Activated CD4-positive, alpha-beta T cell treated with anti-CD3 and anti-CD28 coated beads for 4 hours (primary cell): ENCODE results near the gene SELENOP.
"Not testable (repeated sequence)": the region's sequence is repeated elsewhere in the genome, so short reads cannot be mapped to it uniquely, and the experiment has no call there.

ENCODE experiments used
- DNase-seq, 2 donors: peaks; one replicate each; pipeline ENCODE4 v3.0.0-alpha.2; 2020

Gene SELENOP, protein sequence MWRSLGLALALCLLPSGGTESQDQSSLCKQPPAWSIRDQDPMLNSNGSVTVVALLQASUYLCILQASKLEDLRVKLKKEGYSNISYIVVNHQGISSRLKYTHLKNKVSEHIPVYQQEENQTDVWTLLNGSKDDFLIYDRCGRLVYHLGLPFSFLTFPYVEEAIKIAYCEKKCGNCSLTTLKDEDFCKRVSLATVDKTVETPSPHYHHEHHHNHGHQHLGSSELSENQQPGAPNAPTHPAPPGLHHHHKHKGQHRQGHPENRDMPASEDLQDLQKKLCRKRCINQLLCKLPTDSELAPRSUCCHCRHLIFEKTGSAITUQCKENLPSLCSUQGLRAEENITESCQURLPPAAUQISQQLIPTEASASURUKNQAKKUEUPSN

DNA sequence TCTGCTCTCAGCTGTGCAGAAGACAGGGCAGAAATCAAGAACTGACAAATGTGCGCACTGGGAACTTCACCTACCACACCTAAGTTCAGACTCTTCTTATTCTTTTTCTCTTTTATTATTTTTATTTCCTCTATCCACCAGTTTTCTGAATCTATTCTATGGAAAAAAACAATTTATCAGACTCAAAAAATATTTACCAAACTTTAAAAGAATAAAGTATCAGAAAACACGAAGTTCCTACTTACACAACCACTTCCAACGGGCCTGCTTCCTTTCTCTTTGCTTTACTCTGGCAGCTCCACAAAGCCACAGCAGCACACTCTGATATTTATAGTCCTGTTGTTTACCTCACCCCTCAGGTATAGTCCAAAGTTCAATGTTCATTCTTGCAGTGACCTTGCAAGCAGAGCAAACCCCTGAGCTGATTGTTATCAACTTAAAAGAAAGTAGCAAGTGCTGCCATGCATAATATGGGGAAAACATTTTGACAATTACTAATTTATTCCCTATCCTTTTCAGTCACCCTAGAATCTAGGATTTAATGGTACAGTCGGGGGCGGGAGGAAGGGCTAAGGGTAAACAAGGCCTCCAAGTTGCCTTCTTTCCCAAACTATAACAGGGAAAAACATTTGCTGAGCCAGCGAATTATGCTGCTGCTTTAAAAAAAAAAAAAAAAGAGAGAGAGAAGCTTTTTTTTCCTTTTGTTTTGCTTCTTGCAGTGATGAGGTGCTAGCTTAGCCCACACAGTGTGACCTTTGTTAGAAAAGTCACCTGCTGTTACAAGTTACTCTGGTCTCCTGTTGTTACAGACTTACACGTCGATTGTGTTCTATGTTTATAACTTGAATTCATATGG is at the start of gene SELENOP:
Gene SELENOP (minus strand): TSS at position 302 of the 856 bp plus-strand sequence. CDS start 3,539 bp downstream, outside the sequence.
- no peak for DNase-seq

DNA sequence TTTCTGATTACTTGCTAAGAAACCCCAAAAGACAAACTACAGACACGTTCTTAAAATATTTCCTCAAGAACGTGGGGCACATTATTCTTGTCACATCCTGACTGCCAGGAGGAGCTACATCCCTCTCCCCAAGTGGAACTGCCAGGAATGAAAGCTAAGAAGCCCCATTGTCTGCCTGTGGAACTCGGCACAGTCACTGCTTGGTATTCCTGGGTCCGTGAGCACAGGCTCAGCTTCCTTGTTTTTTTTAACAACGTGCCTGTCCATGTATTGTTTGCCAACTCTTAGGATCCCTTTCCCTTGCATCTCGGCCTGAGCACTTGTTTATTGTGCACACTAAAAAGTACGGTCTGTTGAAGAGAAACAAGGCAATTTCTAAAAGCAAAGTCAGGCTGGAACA is 47.0 kb upstream of the SELENOP start:
- no peak for DNase-seq

DNA sequence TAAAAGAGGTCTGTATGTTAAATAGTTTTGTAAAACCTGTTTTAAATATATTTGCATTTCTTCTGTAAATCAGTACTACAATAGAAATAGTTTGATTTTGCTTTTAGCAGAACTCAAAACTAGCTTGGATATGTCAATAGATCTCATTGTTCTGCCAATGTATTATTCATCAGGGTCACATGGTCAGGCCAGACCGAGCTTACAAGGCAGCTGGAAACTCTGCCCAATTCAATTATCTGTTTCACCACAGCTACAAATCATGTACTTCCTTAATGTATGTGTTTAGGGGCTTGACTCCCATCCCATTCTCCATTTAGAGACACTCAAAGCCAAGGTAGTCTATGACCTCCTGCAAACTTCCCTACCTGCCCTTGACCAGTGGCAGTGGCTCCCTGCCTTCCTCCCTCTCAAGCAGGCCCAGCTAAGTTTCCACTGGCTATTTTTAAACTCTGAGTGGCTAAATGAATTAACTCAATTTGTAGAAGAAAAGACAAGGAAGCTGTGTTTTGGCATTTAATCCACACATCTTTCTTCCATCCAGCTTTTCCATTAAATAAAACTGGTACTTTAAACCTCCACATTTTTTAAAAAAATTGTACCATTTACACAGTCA is 46.4 kb upstream of the SELENOP start:
- DNase-seq, result no peak

DNA sequence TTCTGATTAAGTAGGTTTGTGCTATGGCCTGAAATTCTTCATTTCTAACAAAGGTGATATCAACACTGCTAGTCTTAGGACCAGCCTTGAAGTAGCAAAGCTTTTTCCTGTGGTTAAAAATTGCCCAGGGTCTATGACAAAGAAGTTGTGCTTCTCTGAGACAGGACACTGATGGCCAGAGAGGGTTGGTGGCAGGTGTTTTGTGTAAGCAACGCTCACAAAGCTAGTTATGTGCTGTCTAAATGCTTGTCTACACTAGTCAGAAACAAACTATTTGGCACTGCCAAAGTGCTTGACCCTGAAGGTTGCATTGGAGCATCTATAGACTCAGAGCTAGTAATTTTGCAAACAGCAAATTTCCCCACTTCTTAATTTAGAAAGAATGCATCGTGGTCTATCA is 44.1 kb upstream of the SELENOP start:
- DNase-seq, result no peak

DNA sequence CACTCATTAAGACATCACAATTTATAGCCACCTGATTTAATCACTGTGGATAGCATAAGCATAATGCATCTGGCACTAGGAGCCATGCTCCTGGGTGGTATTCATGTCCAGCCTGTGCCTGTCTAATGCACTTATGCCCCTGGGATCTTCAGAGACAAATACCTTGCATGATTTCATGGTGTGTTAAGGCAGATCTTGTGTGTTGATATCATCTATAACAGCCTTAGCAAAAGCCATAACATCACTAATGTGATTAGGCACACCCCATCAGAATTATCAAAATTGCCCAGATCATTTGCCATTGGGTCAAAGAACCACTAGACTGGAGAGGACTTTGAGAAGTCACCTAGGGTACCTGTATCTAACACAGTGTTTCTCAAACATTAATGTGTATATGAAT is 43.7 kb upstream of the SELENOP start:
- no peak for DNase-seq

DNA sequence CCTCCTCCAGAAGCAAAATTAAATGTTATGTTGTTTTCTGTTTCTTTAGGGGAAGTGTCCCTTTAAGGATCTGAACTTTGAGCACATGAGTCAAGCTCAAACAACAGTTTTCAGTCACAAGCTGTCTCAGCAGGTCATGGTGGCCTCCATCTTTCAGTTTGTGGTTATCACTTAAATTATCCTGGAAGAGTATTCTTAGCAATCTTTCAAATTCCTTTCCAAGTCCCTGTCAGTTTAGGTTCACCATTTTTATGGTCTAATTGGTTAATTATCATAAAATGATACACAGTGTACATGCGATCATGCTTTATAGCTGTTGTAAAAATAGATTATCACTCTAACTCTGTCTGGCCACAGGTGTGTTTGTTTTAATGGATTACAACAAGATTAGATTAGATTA is 43.1 kb upstream of the SELENOP start:
- DNase-seq, result no peak

DNA sequence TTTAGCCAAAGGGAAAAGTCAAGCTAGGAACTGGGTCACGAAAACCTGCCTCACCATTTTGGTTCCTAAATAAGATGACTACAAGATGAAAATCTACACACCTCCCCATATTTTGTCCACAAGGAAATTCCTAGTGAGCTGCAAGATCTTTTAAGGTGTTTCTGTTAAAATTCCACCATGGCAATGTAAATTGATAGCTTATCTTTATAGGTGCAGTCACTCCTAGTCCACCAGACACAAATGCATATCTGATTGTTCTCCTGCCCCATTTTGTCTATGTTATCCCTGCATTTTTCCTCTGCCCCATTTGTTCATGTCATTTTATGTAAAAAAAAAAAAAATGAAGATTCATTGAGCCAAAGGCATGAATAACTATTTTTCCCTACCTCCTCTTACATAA is 41.1 kb upstream of the SELENOP start:
- DNase-seq, result no peak

DNA sequence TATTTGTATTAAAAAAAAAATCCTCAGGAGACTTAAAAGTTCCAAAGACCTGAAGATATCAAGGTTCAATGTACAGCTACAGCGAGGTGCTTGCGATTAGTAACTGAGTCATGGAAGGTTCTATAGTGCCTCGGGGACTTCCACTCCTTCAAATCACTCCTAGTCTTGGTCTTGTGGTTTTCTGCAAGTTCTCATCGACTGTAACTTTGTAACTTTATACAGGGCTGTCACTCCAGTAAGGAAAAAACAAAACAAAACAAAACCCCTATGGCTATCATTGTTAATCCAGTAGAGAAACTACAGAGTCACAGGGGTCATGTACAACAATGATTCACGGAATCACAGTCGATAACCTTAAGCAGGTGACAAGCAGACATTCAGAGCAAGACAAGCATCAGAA is 39.8 kb upstream of the SELENOP start:
- DNase-seq, result no peak

DNA sequence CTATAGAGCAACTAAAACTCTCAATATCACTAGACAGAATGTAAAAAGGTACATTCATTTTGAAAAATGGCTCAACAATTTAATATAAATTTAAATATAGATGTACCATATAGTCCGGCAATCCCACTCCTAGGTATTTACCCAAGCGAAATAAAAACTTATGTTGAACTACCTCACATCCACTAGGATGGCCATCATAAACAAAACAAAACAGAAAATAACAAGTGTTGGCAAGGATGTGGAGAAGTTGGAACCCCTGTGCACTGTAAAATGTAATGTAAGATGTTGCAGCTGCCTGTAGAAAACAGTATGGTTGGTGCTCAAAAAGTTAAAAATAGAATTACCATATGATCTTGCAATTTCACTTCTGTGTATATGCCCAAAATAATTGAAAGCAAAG is 36.9 kb upstream of the SELENOP start:
- DNase-seq, result no peak

DNA sequence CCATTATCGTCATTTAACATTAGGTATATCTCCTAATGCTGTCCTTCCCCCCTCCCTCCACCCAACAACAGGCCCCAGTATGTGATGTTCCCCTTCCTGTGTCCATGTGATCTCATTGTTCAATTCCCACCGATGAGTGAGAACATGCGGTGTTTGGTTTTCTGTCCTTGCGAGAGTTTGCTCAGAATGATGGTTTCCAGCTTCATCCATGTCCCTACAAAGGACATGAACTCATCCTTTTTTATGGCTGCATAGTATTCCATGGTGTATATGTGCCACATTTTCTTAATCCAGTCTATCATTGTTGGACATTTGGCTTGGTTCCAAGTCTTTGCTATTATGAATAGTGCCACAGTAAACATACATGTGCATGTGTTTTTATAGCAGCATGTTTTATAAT is 32.7 kb upstream of the SELENOP start:
- DNase-seq, result not testable (repeated sequence)

DNA sequence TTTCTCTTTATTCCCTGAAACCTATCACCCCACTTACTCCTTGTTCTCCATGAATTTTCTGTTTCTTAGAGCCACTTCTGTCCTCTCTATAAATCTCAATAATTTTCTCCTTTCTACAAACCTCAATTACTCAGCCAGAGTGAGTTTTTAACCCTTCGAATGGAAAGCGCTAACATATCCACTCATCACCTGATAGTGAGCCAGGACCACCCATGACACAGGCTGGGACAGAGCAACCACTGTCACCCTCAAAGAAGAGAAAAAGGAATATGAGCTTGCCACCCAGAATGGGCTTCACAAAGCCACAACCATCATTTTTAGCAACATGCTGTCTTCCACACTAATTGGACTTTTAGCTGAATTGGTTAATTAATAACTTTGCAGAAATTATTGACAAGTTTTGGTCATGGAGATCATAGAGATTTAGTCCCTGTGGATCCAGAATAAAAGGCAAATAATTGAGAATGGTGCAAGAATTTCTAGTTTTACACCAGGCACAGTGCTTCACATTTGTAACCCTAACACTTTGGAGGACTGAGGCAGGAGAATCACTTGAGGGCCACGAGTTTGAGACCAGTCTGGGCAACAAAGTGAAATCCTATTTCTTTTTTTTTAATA is 32.1 kb upstream of the SELENOP start:
- no peak for DNase-seq

DNA sequence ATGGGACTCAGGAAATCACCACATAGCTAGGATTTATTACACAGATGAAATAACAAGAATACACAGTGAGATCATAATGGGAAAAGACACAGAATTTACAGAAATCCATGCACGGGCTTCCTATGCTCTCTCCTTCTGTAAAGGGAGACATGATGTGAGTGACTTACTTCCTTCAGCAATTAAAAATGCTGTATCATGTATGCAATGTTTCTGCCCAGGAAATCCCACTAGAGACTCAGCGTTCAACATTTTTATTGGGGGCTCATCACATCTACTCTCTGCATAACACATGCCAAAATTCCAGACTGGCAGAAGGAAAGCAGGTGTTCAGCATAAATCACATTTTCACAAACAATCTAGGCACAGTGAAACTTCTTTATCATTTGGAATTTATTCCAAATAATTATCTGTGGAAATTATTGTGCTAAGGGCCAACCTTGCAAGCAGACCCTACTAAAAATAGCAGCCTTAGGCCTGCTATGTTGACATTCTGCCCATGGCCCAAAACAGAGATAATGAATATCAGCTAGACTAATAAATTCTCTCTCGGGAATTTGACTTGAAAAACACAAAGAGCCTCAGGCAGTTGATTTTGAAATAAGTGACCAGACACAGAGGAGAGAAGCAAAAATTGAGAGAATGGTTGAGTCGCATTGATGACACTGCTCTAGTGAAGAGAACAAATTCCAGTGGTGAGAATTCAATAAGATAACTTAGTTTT is 31.4 kb upstream of the SELENOP start:
- no peak for DNase-seq

DNA sequence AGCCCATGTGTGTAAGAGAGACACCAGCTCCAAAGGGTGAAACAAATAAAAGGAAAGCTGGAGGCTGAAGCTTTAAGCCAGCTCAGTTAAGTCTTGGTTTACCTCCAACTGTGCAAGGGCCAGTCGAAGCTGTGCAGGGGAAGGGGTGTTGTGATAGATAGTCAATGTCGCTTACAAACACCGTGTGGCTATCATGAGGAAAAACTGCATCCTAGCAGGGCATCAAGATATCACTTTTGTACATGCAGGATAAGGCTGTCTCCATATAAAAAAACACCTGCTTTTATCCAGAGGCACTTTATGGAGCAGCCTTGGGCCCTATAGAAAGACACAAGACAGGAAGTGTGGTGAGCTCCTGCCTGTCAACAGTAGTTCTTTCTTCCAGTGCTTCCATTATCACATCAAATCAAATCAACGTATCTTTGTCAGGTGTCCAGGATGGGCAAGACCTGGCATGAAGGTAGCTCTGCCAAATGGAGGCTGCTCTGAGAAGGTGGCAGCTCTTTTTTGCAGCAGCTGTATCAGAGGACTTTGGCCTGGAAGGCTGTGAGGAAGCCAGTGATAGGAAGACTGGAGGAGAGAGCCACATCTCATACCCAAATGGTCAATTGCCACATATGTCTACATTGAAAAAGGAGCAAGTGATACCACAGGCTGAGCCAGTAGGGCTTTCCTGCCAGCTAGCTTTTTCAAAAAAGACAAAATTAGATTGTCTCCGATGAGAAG is 29.3 kb upstream of the SELENOP start:
- DNase-seq, result no peak

DNA sequence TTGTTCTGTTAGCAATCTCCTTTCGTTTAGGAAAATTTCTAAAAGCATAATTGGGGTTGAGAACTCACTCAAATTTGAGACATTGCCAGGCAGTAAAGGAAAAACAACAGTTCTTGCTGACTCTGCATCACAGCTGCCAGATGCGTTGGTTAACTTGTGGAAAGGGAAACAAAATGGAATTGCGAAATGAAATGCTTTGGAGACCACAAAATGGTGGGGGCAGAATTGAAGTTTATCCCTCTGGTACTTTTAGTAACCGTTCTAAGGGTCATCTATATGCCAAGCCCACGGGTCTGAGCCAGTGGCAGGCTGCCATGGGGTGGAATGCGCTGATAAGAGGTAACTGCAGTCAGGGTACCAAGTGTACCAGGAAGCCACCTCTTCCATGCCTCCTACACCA is 28.6 kb upstream of the SELENOP start:
- DNase-seq, result no peak

DNA sequence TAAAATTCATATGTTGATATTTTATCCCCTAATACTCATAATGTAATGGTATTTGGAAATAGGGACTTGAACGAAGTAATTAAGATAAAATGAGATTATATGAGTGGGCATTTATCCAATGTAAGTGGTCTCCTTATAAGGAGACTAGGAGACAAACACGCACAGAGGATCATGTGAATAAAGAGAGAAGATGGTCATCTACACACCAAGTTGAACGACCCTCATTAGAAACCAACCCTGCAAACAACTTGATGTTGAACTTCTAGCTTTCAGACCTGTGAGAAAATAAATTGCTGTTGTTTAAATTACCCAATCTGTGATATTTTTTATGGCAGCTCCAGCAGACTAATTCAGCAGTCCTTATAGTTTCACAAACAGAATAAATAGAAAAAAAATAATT is 27.5 kb upstream of the SELENOP start:
- no peak for DNase-seq

DNA sequence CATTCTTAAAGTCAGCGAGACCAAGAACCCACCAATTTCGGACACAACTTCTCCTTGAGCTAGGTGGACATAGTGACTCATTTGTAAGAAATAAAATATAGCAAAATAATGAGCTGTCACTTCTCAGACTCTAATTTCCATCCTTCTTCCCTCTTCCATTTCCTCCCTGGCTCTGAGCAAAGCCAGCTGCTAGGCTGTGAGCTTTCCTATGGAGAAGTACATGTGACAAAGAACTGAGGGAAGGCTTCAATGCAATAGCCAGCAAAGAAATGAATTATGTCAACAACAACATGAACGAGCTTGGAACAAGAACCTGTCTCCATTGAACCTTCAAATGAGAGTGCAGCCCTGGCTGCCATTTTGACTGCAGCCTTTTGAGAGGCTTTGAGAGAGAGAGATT is 25.9 kb upstream of the SELENOP start:
- no peak for DNase-seq

DNA sequence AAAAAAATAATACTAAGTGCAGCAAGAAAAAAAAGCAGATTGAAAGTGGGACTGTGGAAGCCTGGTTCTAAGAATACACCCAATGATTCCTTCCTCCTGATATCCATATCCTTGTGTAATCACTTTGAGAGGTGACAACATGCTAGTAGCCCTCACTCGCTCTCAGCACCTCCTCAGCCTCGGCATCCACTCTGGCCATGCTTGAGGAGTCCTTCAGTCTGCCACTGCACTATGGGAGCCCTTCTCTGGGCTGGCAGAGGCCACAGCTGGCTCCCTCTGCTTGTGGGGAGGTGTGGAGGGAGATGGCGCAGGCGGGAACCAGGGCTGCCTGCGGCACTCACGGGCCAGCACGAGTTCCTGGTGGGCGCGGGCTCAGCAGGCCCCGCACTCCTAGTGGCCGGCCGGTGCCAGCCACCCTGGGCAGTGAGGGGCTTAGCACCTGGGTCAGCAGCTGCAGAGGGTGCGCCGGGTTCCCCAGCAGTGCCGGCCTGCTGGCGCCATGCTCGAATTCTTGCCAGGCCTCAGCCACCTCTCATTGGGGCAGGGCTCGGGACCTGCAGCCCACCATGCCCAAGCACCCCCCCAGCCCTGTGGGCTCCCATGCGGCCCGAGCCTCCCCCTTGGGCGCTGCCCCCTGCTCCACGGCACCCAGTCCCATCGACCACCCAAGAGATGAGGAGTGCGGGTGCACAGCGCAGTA is 24.5 kb upstream of the SELENOP start:
- DNase-seq, result no peak

DNA sequence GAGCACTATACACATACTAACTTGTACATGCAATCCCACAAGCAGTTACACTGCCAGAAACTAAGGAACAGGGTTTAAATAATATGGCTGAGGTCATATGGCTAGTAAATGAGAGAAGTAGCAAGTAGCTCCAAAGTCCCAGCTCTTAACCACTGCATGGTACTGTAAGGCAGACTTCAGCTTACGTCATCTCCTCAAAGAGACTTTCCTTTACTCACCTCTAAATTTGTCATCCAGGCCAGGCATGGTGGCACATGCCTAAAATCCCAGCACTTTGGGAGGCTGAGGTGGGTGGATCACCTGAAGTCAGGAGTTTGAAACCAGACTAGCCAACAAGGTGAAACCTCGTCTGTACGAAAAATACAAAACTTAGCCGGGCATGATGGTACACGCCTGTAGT is 20.4 kb upstream of the SELENOP start:
- no peak for DNase-seq

DNA sequence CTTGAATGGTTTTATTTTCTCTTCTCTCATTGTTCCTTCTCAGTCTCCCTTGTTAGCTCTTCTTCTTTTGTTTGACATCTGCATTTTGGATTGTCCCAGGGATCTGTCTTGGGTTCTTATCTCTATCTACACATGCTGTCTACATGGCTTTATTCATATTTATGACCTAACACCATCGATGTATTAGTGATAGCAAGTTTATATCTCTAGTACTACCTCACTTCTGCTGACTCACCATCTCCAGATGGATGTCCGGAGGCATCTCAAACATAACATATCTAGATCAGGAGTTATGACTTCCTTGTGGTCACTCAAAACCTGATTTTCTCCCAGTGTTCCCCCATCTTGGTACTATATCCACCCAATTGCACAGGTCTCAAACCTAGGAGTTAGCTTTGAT is 19.2 kb upstream of the SELENOP start:
- no peak for DNase-seq

DNA sequence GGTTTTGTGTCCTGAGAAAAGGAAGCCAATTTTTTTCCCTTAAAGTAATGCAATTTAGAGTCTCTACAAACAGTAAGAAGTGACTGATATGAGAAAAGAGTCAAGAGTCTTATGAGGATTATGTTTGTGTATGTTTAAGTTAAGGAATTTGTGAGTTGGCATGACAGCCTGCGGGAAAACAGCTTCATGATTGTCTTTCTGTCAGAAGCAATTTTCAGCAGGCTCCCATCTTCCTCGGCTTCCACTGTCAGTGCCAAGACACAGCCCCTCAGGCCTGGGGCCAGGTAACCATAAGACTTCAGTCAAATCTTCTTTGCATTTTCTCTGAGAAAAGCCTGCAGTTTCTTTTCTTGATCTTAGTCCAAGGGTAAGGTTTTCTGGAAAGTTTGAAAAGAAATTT is 17.0 kb upstream of the SELENOP start:
- no peak for DNase-seq
